ENCODE data around the gene HSPA2. TPM values are rescaled to one million over a fixed set of nuclear protein-coding genes. Genes with fewer than 3 reads are reported as not detected.

The HSPA2 gene
- total and polyA plus RNA-seq, 2 of the 4 experiments (the other 2 are of a cell fraction) = 18.4 to 19.7 TPM

DNA sequence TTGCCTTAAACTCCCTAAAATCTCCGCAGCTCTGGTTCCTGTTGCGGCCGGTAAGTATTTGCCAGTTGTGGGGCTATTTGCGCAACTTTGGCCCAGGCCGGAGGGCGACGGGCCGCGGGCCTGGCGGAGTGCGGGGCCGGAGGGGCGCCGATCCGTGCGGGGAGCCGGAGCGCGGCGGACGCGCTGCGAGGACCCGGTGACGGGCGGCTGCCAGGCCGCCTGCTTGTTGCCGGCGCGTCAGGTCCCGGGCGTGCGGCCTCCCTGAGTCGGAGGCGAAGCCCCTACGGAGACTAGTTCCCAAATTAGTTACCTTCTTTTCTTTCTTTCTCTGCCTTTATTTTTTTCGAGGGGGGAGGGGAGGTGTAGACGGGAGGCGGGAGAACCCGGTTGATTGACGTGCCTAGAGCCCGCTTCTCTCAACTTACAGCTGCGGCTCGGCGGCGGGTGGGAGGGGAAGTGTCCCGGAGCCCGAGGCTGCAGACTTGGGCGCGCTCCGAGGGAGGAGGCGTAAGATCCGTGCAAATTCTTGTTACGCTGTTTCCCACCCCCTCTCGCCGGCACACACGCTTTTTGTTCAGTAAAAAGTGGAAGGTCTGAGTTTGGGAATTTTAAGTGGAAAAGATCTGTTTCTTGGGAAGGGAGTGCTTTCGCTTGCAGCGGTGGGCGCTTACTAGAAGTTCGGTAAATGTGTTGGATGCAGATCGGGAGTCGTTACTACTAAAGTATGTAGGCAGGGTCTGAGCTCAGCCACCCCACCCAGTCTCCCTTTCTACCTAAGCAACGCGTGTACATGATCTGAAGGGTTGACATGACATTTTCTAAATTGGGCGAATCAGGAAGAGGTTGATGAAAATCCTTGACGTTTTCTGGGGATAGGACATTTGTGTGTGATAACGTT, 35.4 kb upstream of the HSPA2 start:
- H3K23ac ChIP-seq (ENCODE audit: low read depth, low read length) = peak overlapping the region; percentile 77
- peak overlapping the region; percentile 86 for H4K91ac ChIP-seq (ENCODE audit: insufficient read depth, low read depth, low read length)
- peak overlapping the region; percentile 0; the same call in 1 of the 3 replicates for H2BK15ac ChIP-seq (ENCODE audit: low read depth, low read length)
- DNase-seq (peak; percentile 83), ATAC-seq (ENCODE audit: low read depth) (peak; percentile 48)
- H4K5ac ChIP-seq (ENCODE audit: low read depth, low read length) = peak overlapping the region; percentile 65
- H3K9me1 ChIP-seq (ENCODE audit: insufficient read depth, low read length) = peaks cover 19% of the 10 kb centered on the region
- H3K18ac ChIP-seq (ENCODE audit: low read depth, low read length) = peak overlapping the region; percentile 38
- peak overlapping the region; percentile 100 for H2BK5ac ChIP-seq (ENCODE audit: low read depth, low read length, poor library complexity, severe bottlenecking)
- H2AK9ac ChIP-seq (replicated peaks; ENCODE audit: low read depth, low read length, poor library complexity) = peak overlapping the region; percentile 99
- peak overlapping the region; percentile 87 for H3K4me3 ChIP-seq (ENCODE audit: insufficient read depth, low read depth, low read length)
- intact Hi-C loops (cut with micrococcal nuclease) = loop anchor here (2.0 kb wide), 2 partner anchors 132 to 258 kb away; no protein-coding TSS in a partner anchor
- TSS peak; percentile 35 for BruUV-seq (replicated peaks)
- H2AFZ ChIP-seq (replicated peaks; ENCODE audit: low read length, poor library complexity) = peak overlapping the region; percentile 97
- H3K27ac ChIP-seq (ENCODE audit: insufficient read depth, low read length) = peak overlapping the region; percentile 100
- peak overlapping the region; percentile 100 for H3K4me2 ChIP-seq (ENCODE audit: low read depth, low read length)
- H2BK120ac ChIP-seq (ENCODE audit: low read depth, low read length) = peak overlapping the region; percentile 80; the same call in 1 of the 2 replicates
- no peaks in the 10 kb centered on the region for H3K36me3 ChIP-seq (ENCODE audit: control insufficient read depth, insufficient read depth, low read length)
- dilution Hi-C loops (cut with HindIII; ENCODE audit: low sequenced_read_pairs, unreplicated experiment) = no loop called here
- in situ Hi-C loops (cut with MboI; ENCODE audit: low sequenced_read_pairs) = no loop called here
- peaks cover 48% of the 10 kb centered on the region for H4K20me1 ChIP-seq (ENCODE audit: insufficient read depth, low read length)
- H3K9ac ChIP-seq (ENCODE audit: low read depth, low read length) = peak overlapping the region; percentile 99
- H4K8ac ChIP-seq (ENCODE audit: low read depth in 2 of 2, low read length in 2 of 2) = peak overlapping the region; percentile 96 to 99; a peak in 3 of 4 replicates
- peak overlapping the region; percentile 100 for H3K4ac ChIP-seq (ENCODE audit: low read depth, low read length)
- H3K9me3 ChIP-seq (ENCODE audit: control insufficient read depth, insufficient read depth, low read length) = no peaks in the 10 kb centered on the region
- H3K56ac ChIP-seq (ENCODE audit: extremely low read depth, insufficient read depth, low read length) = peak overlapping the region; percentile 97
- H3K14ac ChIP-seq (replicated peaks; ENCODE audit: low read depth, low read length) = peak overlapping the region; percentile 90
- CTCF ChIA-PET = no interaction called here
- whole genome bisulfite sequencing, 2 experiments (ENCODE audit: extremely low coverage in 2 of 2, insufficient read length in 1 of 2) = 0% methylated on average over 7 of the region's 68 CpGs; no CpG with 5 or more reads in 1 of the 2 experiments
- POLR2A ChIA-PET (ENCODE audit: unreplicated experiment) = interaction anchor here (0.5 to 0.7 kb wide), 4 partner anchors 15 to 233 kb away, joined by 3 to 9 read pairs (median 4); no protein-coding TSS in a partner anchor
- TF ChIP-seq MAZ (IDR thresholded peaks at IDR 0.05; ENCODE audit: borderline replicate concordance, low read depth, low read length) (peak; percentile 55; the same call in 1 of the 2 replicates), CEBPB (IDR thresholded peaks at IDR 0.05; ENCODE audit: low read depth, low read length) (peak; percentile 47; the same call in 1 of the 2 replicates), MAFK (IDR thresholded peaks at IDR 0.05; ENCODE audit: low read depth, low read length) (no peak)
- H3K79me1 ChIP-seq (ENCODE audit: low read depth in 1 of 2, low read length in 2 of 2) = peaks cover 15 to 64% of the 10 kb centered on the region in 2 experiments
- H2AK5ac ChIP-seq (ENCODE audit: low read depth, low read length) = peak overlapping the region; percentile 59
- H2BK20ac ChIP-seq (ENCODE audit: low read depth, low read length) = no peak overlapping the region
- H3K27me3 ChIP-seq (ENCODE audit: control insufficient read depth, insufficient read depth, low read length) = no peaks in the 10 kb centered on the region
- H3K4me1 ChIP-seq (ENCODE audit: control insufficient read depth, insufficient read depth, low read length) = peaks cover 19% of the 10 kb centered on the region
